Peyer's patch (tissue), 4 donors: ENCODE data around the gene SAA2.

ENCODE experiments used
- POLR2A ChIP-seq, 2 donors: fragments of 450-650 bp; IDR thresholded peaks; one replicate each; pipeline ENCODE4 v1.5.1; 2017; ENCODE audit warnings: antibody characterized with exemption in 2 of 2, mild to moderate bottlenecking in 2 of 2, moderate library complexity in 2 of 2
- TF ChIP-seq, protein P1 (sequence below), 6 experiments: fragments of 450-650 bp in 4 of 6; fragments of 200-600 bp in 2 of 6; sonication (generic) in 1 of 6; IDR thresholded peaks; one replicate each; pipeline ENCODE4 v1.5.1; 2017 to 2019; ENCODE audit warnings: antibody characterized with exemption in 6 of 6, mild to moderate bottlenecking in 3 of 6, moderate library complexity in 1 of 6

DNA sequence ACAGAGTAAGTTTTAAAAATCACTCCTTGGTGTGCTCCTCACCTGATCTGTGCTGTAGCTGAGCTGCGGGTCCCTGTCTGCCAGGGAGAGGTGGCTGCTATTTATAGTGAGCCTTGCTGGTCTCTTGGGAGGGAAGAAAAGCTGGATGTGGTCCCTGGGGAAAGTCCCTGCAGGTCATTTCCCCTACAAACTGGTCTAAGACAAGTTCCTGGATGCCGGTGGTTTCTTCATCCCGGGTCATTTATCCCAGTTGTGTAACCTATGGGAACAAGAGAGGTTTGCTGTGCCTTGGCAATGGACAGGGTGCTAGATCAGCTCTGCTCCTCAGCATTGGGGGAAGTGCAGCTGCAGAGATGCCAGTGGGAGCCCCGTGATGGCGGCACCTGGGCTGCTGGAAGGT is at the start of gene SAA2:
- TF ChIP-seq, protein P1, sequence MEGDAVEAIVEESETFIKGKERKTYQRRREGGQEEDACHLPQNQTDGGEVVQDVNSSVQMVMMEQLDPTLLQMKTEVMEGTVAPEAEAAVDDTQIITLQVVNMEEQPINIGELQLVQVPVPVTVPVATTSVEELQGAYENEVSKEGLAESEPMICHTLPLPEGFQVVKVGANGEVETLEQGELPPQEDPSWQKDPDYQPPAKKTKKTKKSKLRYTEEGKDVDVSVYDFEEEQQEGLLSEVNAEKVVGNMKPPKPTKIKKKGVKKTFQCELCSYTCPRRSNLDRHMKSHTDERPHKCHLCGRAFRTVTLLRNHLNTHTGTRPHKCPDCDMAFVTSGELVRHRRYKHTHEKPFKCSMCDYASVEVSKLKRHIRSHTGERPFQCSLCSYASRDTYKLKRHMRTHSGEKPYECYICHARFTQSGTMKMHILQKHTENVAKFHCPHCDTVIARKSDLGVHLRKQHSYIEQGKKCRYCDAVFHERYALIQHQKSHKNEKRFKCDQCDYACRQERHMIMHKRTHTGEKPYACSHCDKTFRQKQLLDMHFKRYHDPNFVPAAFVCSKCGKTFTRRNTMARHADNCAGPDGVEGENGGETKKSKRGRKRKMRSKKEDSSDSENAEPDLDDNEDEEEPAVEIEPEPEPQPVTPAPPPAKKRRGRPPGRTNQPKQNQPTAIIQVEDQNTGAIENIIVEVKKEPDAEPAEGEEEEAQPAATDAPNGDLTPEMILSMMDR (IDR thresholded peaks at IDR 0.05), result no peak
- TF ChIP-seq POLR2A (IDR thresholded peaks at IDR 0.05), result no peak
